Astrocyte (in vitro differentiated cells and primary cell): ENCODE results near the gene KY.

Experiments
- CTCF ChIP-seq: IDR thresholded peaks from 2 replicates; pipeline ENCODE4 v1.5.1; 2011; ENCODE audit warnings: low read depth, mild to moderate bottlenecking, inconsistent platforms, low read length, moderate library complexity; ENCODE audit not compliant: insufficient read depth
- EZH2 ChIP-seq: IDR thresholded peaks from 2 replicates; pipeline ENCODE4 v1.6.1; 2012; ENCODE audit warnings: mild to moderate bottlenecking, low read length, inconsistent platforms; ENCODE audit not compliant: insufficient read depth

GRCh38 chr3:134630506-134630905, 20.3 kb downstream of the KY start:
- TF ChIP-seq CTCF: peak; percentile 50
- no peak for TF ChIP-seq EZH2
